OCI-LY7 (cell line): ENCODE data around the gene DMD. TPM values are rescaled to one million over a fixed set of nuclear protein-coding genes. Genes with fewer than 3 reads are reported as not detected.
A peak's percentile ranks its signal among the peaks of the same experiment; 100 is the strongest.

Source experiments
- BruUV-seq: library from RNA; stranded (reverse); fragments of 400-500 nt; replicated peaks from 2 replicates; lab custom pipeline; 2021; lab: Mats Ljungman, UMichigan
- CTCF ChIA-PET: fragments of 300-600 bp; sonication (Branson Sonifier 250); formaldehyde crosslinking; loops from one replicate; lab custom pipeline; 2022; ENCODE audit warnings: antibody characterized with exemption; ENCODE audit not compliant: unreplicated experiment; lab: Charles Lee
- POLR2A ChIA-PET: fragments of 300-600 bp; sonication (Branson Sonifier 250); formaldehyde crosslinking; loops from one replicate; lab custom pipeline; 2022; ENCODE audit warnings: antibody characterized with exemption; lab: Charles Lee
- DNase-seq: peaks from one replicate; pipeline ENCODE4 v3.0.0-alpha.2; 2015; ENCODE audit warnings: low spot score
- H2AFZ ChIP-seq: fragments of 200-600 bp; sonication (generic), shearing (Covaris generic); 2 replicates; pipeline ENCODE4 v1.6.1; 2014; ENCODE audit warnings: mild to moderate bottlenecking, antibody characterized with exemption, low read length, moderate library complexity
- H3K27ac ChIP-seq: fragments of 200-600 bp; sonication (generic); 2 replicates; pipeline ENCODE4 v1.5.1; 2014; ENCODE audit warnings: mixed run types, low read depth, mild to moderate bottlenecking, moderate library complexity, low read length, inconsistent platforms; ENCODE audit not compliant: poor library complexity, severe bottlenecking
- H3K36me3 ChIP-seq: fragments of 200-600 bp; sonication (generic); 2 replicates; pipeline ENCODE4 v1.6.1; 2014; ENCODE audit warnings: mild to moderate bottlenecking, antibody characterized with exemption, low read length, moderate library complexity, mixed read lengths; ENCODE audit not compliant: insufficient read depth
- H3K4me1 ChIP-seq: fragments of 200-600 bp; sonication (generic); 2 replicates; pipeline ENCODE4 v1.5.1; 2014; ENCODE audit warnings: mild to moderate bottlenecking, low read length; ENCODE audit not compliant: insufficient read depth, poor library complexity, severe bottlenecking
- H3K4me2 ChIP-seq: fragments of 200-600 bp; sonication (generic); 2 replicates; pipeline ENCODE4 v1.6.1; 2014; ENCODE audit warnings: mild to moderate bottlenecking, low read length
- H3K4me3 ChIP-seq: fragments of 200-600 bp; sonication (generic); 2 replicates; pipeline ENCODE4 v1.5.1; 2014; ENCODE audit warnings: mild to moderate bottlenecking, low read depth, low read length; ENCODE audit not compliant: poor library complexity, severe bottlenecking
- H3K79me2 ChIP-seq: fragments of 200-600 bp; sonication (generic); 2 replicates; pipeline ENCODE4 v1.6.1; 2016; ENCODE audit warnings: low read depth, mild to moderate bottlenecking, low read length, moderate library complexity, mixed read lengths; ENCODE audit not compliant: insufficient read depth
- H3K9me2 ChIP-seq: fragments of 200-600 bp; sonication (generic); 2 replicates; pipeline ENCODE4 v1.6.1; 2016; ENCODE audit warnings: mild to moderate bottlenecking, low read length, mixed read lengths; ENCODE audit not compliant: insufficient read depth
- H3K9me3 ChIP-seq: fragments of 200-600 bp; sonication (generic); 2 replicates; pipeline ENCODE4 v1.6.1; 2014; ENCODE audit warnings: mild to moderate bottlenecking, mixed run types, low read length, mixed read lengths
- H4K20me1 ChIP-seq: fragments of 200-600 bp; sonication (generic); 2 replicates; pipeline ENCODE4 v1.6.1; 2014; ENCODE audit warnings: mild to moderate bottlenecking, antibody characterized with exemption, low read length, moderate library complexity, mixed read lengths; ENCODE audit not compliant: insufficient read depth
- CTCF ChIP-seq: fragments of 200-600 bp; sonication (generic); conservative IDR thresholded peaks from 2 replicates; pipeline ENCODE4 v1.5.1; 2014; ENCODE audit warnings: mild to moderate bottlenecking, antibody characterized with exemption, low read length, moderate library complexity, mixed read lengths
- EZH2phosphoT487 ChIP-seq: fragments of 200-600 bp; sonication (generic); IDR thresholded peaks from 2 replicates; pipeline ENCODE4 v1.6.1; 2018; ENCODE audit warnings: low read depth, borderline replicate concordance, mild to moderate bottlenecking, mixed run types, antibody characterized with exemption, low read length, moderate library complexity, mixed read lengths
- intact Hi-C: fragments of 100-400 bp; cut with micrococcal nuclease; formaldehyde crosslinking; loops from one replicate; pipeline ENCODE4 v1.10.0; 2022; ENCODE audit not compliant: unreplicated experiment
- total RNA-seq, 2 experiments: library from RNA; depleted of rRNA in 1 of 2; stranded (reverse); fragments of >200 nt in 1 of 2; shearing (Covaris generic) in 1 of 2; gene quantifications; 2 replicates each; pipeline ENCODE4 v1.2.3, GENCODE V29; 2014 to 2022

The DMD gene
- total RNA-seq, 2 experiments from 2014 or later, result 20.5 to 61.4 TPM

- H3K27ac ChIP-seq, result peak overlapping the region; percentile 100
- intact Hi-C loops, result no loop called here
- CTCF ChIA-PET, result no interaction called here
- H3K36me3 ChIP-seq, result peaks cover 59% of the 10 kb centered on the region
- DNase-seq, result peak; percentile 94
- peaks cover 39% of the 10 kb centered on the region for H3K4me1 ChIP-seq
- peak overlapping the region; percentile 83 for H3K4me2 ChIP-seq
- no peaks in the 10 kb centered on the region for H4K20me1 ChIP-seq
- peak overlapping the region; percentile 86; the same call in 1 of the 2 replicates for H2AFZ ChIP-seq
- peak overlapping the region; percentile 52 for H3K4me3 ChIP-seq
- H3K9me2 ChIP-seq, result no peaks in the 10 kb centered on the region
- no peak for TF ChIP-seq EZH2phosphoT487
- TF ChIP-seq CTCF, result no peak
- H3K79me2 ChIP-seq, result no peaks in the 10 kb centered on the region
- no TSS peak for BruUV-seq
- H3K9me3 ChIP-seq, result peaks cover 40% of the 10 kb centered on the region
- POLR2A ChIA-PET, result interaction anchor here (0.6 to 1.1 kb wide), 5 partner anchors 12 to 248 kb away, joined by 3 to 4 read pairs (median 3); no protein-coding TSS in a partner anchor
Measured at GRCh38 chrX:33183361-33183760, 28.0 kb downstream of the DMD start.

GRCh38 chrX:33178690-33179089, 32.7 kb downstream of the DMD start:
- no peaks in the 10 kb centered on the region for H3K9me2 ChIP-seq
- TF ChIP-seq CTCF, result no peak
- no peak for TF ChIP-seq EZH2phosphoT487
- no peak overlapping the region for H3K27ac ChIP-seq
- no peak for DNase-seq
- H3K4me2 ChIP-seq, result no peak overlapping the region
- peaks cover 51% of the 10 kb centered on the region for H3K9me3 ChIP-seq
- no peaks in the 10 kb centered on the region for H4K20me1 ChIP-seq
- peaks cover 37% of the 10 kb centered on the region for H3K4me1 ChIP-seq
- peaks cover 58% of the 10 kb centered on the region for H3K36me3 ChIP-seq
- BruUV-seq, result no TSS peak
- no peaks in the 10 kb centered on the region for H3K79me2 ChIP-seq
- intact Hi-C loops, result no loop called here
- H2AFZ ChIP-seq, result peak overlapping the region; percentile 54
- ChIA-PET POLR2A (no interaction called here), CTCF (no interaction called here)
- no peak overlapping the region for H3K4me3 ChIP-seq

DNA sequence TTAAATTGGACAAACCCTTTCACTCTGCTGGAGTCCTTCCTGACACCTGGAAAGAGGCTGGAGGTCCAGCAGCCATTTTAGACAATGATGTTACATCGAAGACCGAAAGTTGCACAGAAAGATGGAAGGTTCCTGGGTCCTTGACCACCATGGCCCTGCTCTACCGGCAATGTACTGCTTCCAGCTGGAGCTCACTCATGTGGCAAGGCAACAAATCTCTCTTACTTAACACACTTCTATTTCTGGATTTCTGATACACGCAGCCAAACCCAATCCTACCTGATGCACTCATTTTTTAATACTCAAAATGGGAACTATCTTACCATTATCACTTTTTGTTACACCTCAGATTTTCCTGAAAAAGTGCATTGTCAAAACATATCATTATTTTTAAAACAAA, 33.1 kb downstream of the DMD start:
- BruUV-seq, result no TSS peak
- no peaks in the 10 kb centered on the region for H4K20me1 ChIP-seq
- peaks cover 63% of the 10 kb centered on the region for H3K36me3 ChIP-seq
- H3K9me3 ChIP-seq, result peaks cover 56% of the 10 kb centered on the region
- ChIA-PET POLR2A (no interaction called here), CTCF (no interaction called here)
- H3K9me2 ChIP-seq, result no peaks in the 10 kb centered on the region
- intact Hi-C loops, result no loop called here
- no peaks in the 10 kb centered on the region for H3K79me2 ChIP-seq
- DNase-seq, result no peak
- H3K4me1 ChIP-seq, result peaks cover 37% of the 10 kb centered on the region
- peak overlapping the region; percentile 54 for H2AFZ ChIP-seq
- no peak overlapping the region for H3K4me3 ChIP-seq
- TF ChIP-seq EZH2phosphoT487 (no peak), CTCF (no peak)
- no peak overlapping the region for H3K27ac ChIP-seq
- H3K4me2 ChIP-seq, result no peak overlapping the region
